NCI-H2107 treated with DMSO at 0.1 percent for 48 hours (cell line): ENCODE measurements around the gene MRPS18B.
A peak's percentile ranks its signal among the peaks of the same experiment; 100 is the strongest.

Experiments
- DNase-seq: peaks from one replicate; lab custom pipeline; 2025; ENCODE audit not compliant: unreplicated experiment; lab: John Stamatoyannopoulos, UW

The MRPS18B gene

DNA sequence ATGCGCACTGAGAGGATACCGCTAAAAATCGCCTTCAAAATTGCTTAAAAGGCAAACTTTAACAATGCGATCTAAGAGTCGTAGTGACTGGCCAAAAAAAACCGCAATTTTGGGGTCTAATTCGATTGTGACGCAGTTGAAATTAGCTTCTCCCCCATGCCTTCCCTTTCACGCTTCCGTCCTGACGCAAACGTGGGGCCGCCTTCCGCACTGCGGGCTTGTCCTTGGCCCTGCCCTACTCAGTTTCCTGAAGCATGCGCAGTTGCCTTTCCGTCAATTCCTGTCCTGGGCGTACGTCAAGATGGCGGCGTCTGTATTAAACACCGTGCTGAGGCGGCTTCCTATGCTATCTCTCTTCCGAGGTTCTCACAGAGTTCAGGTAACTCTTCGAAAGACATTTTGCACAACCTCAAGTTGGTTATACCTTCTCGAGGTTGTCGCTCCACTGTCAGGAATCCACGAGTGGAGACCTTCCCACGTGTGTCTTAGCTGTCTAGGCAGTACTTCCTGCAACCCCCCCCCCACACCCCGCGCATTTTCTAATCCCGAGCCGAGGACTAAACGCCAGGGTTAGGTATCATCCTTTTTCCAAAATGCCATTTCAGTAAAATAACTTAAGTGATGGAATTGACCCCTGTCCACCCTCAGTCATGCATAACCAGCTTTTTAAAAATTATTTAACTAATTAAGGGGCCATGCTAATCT lies at the start of gene MRPS18B:
Gene MRPS18B, plus strand, starts transcription at position 276 of the 705 bp plus-strand sequence. Its CDS starts 26 bp downstream, at position 302.
- peak; percentile 91 for DNase-seq

DNA sequence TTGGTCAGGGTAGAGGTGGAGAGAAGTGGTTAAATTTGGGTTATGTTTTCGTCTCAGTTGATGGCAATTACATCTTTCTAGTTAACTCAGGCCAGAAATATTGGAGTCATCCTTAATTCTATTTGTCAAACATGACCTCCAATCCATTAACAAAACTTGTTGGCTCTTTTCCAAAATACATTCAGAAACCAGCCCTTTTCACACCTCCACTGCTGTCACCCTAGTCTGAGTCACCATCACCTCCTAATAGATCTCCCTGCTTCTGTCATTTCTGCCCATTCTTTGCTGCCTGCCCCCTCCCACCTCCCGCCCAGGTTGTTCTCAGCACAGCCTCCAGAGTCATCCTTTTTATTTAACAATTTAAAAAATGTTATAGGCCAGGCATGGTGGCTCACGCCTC lies 49.4 kb upstream of the MRPS18B start:
- no peak for DNase-seq

DNA sequence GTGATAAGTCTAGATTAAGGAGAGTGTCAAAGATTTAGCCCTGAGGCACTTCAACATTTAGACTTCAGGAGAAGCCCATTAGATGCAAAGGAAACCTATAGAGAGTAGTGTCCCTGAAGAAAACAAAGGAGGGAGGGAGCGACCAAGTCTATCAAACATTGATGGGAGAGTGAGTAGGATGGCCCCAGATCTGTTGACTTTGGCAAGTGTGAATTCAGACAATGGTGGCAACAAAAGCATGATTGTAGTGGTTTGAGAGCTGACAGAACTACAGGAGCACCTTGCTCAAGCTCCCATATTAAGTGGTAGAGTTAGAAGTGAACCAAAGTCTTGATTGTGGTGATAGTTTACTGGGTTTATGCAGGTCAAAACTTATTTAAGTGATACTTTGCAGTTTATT lies 47.4 kb upstream of the MRPS18B start:
- no peak for DNase-seq

GRCh38 chr6:30570740-30571074 lies 46.9 kb upstream of the MRPS18B start:
- DNase-seq: no peak

DNA sequence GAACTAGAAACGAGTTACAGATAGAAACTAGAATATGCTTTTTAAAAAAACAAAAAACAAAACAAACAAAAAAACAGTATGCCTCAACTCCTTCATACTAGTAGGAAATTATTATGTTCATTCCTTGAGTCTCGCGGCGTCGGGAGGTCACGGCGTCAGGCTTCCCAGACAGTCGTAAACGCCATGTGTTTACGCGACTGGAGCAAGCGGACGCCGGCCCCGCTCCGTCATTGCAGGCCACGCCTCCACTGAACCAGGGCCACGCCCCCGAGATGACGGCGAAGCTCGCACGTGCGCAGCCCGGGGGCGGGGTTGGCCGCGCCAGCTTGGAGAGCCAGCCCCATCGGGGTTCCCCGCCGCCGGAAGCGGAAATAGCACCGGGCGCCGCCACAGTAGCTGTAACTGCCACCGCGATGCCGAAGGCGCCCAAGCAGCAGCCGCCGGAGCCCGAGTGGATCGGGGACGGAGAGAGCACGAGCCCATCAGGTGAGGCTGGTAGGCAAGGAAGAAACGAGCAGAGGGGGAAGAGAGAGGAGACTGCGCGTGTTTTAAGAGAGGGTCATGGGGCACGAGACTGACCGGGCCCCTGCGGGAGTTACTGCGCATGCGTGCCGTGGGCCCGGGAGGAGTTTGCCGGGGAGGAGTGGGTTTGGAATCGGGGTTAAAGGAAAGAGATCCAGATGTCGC lies 46.4 kb upstream of the MRPS18B start, which contains the start of gene ABCF1:
Gene ABCF1, plus strand, starts transcription at position 368 of the 687 bp plus-strand sequence. Its CDS starts 46 bp downstream, at position 414.
- peak; percentile 74 for DNase-seq

DNA sequence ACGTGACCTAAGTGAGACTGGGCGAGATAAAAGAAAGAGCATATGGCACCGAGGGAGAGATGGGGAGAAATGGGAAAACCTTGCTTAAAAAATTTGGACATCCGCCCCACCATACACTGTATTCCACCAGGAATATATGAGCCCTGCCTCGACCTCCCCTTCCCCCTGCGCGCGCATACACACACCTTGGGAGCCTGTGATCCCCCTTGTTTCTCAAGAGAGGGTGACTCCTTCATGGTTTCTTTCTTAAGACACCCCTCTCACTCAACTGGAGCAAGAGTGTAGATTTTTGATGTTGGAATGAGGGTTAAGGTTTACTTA lies 45.9 kb upstream of the MRPS18B start:
- DNase-seq: no peak

DNA sequence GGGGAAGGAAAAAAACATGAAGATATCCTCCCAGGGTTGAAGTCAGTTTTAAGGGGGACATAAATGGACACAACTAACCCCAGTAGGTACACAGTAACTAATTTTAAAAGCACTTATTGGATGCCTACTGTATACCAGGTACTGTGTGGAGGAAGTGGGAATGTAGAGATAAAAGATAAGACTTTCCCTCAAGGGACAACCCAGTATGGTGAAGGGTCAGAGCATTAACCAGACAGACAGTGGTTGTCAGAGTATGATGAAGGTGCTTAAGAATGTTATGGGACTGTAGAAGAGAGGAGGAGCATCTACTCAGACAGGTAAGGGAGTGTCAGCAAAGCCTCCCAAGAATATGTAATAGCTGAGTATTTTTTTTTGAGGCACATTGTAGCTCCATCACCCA lies 45.5 kb upstream of the MRPS18B start:
- no peak for DNase-seq

DNA sequence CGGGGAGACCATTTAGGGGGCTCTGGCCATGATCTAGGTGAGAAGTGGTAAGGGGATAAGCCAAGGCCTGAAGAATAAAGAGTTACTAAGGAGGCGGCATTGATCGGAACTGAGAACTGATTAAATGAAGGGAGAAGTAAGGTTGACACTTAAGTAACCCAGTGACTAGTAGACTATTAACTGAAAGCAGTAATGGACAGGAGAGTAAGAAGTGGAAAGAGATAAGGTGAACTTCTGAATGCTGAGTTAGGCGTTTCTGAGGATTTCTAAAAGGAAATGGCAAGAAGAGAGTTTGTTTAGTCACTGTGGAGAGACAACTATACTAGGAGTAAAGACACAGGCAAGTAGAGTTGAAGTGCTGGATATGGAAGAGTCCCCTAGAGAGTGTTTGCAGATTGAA lies 44.5 kb upstream of the MRPS18B start:
- DNase-seq: no peak

DNA sequence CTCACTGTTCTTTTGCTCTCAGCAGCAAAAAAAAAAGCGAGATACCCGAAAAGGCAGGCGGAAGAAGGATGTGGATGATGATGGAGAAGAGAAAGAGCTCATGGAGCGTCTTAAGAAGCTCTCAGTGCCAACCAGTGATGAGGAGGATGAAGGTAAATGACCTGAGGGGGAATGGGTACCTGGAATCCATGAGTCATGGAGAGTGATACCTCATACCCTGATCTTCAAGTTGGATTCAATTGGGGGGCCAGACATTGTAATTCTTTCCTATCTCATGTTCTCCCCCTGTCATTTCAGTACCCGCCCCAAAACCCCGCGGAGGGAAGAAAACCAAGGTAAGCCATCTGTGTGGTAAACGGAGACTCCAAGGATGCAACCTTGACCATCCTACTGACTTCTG lies 39.6 kb upstream of the MRPS18B start:
- no peak for DNase-seq

GRCh38 chr6:30583921-30584320 lies 33.7 kb upstream of the MRPS18B start:
- no peak for DNase-seq

- no peak for DNase-seq
These were observed 27.8 kb upstream of the MRPS18B start for GRCh38 chr6:30589754-30590358.

DNA sequence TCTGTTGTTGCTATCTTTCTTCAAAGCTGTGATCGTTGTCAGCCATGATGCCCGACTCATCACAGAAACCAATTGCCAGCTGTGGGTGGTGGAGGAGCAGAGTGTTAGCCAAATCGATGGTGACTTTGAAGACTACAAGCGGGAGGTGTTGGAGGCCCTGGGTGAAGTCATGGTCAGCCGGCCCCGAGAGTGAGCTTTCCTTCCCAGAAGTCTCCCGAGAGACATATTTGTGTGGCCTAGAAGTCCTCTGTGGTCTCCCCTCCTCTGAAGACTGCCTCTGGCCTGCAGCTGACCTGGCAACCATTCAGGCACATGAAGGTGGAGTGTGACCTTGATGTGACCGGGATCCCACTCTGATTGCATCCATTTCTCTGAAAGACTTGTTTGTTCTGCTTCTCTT lies 27.1 kb upstream of the MRPS18B start:
- no peak for DNase-seq

DNA sequence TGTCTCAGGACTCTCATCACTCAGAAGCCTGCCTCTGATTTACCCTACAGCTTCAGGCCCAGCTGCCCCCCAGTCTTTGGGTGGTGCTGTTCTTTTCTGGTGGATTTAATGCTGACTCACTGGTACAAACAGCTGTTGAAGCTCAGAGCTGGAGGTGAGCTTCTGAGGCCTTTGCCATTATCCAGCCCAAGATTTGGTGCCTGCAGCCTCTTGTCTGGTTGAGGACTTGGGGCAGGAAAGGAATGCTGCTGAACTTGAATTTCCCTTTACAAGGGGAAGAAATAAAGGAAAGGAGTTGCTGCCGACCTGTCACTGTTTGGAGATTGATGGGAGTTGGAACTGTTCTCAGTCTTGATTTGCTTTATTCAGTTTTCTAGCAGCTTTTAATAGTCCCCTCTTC lies 26.6 kb upstream of the MRPS18B start:
- DNase-seq: no peak

DNA sequence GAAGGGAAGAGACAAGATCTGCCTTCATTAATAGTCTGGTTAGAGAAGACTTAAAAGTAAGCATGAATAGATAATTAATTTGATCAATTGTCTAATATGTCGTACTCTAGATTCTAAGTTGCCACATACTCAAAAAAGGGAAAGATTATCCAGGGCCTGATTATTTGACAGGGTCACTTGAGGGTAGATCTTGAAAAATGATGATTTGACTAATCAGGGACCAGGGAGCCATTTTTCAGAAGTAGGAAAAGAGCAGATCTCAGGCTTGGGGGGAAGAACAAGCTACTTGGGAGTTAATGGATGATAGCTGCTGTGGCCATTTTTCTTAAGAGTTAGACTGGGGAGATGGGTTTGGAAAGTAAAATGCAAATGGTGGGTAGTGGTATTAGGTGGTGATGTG lies 25.4 kb upstream of the MRPS18B start:
- DNase-seq: no peak

- peak; percentile 15 for DNase-seq
These were observed 20.1 kb upstream of the MRPS18B start for GRCh38 chr6:30597315-30598144.

GRCh38 chr6:30598912-30599624 lies 18.6 kb upstream of the MRPS18B start:
- no peak for DNase-seq

DNA sequence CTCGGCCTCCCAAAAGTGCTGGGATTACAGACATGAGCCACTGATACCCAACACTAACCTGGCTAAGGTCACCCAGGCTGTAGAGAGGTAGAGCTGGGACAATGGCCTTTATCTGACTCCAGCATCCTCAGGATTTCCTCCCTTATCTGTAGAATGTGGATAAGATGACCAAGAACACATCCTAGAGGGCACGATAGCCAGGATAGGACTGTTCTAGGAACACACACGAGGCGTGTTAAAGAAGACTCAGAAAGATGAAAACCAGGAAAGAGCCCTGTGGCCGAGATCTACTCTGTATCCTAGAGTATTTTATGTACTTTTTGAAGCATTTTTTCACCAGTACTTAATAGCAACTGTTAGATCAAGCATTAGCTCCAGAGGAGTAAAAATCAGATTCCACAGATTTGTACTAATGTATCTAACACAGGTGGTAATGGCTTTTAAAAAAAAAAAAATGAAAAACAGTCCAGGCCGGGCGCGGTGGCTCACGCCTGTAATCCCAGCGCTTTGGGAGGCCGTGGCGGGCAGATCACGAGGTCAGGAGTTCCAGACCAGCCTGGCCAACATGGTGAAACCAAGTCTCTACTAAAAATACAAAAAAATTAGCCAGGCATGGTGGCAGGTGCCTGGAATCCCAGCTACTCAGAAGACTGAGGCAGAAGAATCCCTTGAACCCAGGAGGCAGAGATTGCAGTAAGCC lies 17.9 kb upstream of the MRPS18B start:
- DNase-seq: no peak

GRCh38 chr6:30600451-30600961 lies 17.1 kb upstream of the MRPS18B start:
- DNase-seq: no peak

GRCh38 chr6:30601436-30601814 lies 16.2 kb upstream of the MRPS18B start:
- no peak for DNase-seq
